Measurements from ENCODE around the gene RBM4B.

RBM4B gene

DNA sequence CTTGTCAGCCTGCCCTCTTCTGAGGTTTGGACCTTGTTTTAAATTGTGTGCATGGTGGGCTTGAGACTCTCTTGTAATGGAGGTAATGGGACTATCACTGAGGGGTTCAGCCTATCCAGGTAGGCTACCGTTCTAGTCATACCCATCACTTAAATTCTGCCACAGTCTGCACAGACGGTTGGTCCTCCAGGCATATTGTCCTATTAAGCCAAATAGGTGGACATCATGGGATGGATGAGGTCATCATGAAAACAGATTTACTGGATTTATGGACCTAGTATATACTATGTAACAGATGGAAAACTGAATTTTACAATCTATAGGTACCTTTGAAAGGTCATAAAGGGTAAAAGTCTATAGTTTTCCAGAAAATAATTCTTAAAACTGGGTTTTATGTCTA is 48.3 kb downstream of the RBM4B start:
- no peak overlapping the region for H3K4me3 ChIP-seq (ENCODE audit: low read length)
- DNase-seq (ENCODE audit: low read depth), result no peak
- TF ChIP-seq, protein P1, sequence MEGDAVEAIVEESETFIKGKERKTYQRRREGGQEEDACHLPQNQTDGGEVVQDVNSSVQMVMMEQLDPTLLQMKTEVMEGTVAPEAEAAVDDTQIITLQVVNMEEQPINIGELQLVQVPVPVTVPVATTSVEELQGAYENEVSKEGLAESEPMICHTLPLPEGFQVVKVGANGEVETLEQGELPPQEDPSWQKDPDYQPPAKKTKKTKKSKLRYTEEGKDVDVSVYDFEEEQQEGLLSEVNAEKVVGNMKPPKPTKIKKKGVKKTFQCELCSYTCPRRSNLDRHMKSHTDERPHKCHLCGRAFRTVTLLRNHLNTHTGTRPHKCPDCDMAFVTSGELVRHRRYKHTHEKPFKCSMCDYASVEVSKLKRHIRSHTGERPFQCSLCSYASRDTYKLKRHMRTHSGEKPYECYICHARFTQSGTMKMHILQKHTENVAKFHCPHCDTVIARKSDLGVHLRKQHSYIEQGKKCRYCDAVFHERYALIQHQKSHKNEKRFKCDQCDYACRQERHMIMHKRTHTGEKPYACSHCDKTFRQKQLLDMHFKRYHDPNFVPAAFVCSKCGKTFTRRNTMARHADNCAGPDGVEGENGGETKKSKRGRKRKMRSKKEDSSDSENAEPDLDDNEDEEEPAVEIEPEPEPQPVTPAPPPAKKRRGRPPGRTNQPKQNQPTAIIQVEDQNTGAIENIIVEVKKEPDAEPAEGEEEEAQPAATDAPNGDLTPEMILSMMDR (conservative IDR thresholded peaks at IDR 0.05; ENCODE audit: low read length), result no peak

DNA sequence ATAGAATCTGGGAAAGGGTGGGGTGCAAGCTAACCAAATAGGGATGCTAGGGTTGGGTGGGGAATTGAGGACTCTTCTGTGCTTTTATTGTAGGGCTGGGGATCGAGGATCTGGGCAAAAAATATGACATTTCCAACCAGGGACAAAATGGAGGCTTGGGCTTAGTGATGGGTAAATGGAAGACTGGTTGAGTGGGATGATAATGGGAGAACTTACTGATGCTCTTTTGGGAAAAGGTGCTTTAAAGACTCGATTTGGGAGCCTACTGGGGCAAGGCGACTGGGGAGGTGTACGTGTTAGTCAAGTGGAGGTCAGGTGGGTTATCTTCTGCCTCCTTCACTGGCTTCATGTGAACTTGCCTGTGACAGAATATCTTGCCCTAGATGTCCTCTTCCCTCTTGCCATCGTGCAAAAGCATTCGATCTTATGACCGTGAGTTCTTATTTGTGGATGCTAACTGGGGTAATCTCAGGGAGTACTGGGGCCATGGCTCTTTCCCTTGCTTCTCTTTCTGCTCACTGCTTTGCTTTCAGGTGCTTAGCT is 49.6 kb downstream of the RBM4B start:
- DNase-seq (ENCODE audit: low read depth), result no peak
- no peak overlapping the region for H3K4me3 ChIP-seq (ENCODE audit: low read length)
- TF ChIP-seq, protein P1 (conservative IDR thresholded peaks at IDR 0.05; ENCODE audit: low read length), result no peak

- H3K4me3 ChIP-seq (ENCODE audit: low read length), result no peak overlapping the region
- DNase-seq (ENCODE audit: low read depth), result no peak
- TF ChIP-seq, protein P1 (conservative IDR thresholded peaks at IDR 0.05; ENCODE audit: low read length), result no peak
Measured at GRCh38 chr11:66626926-66627325, 50.8 kb downstream of the RBM4B start.

DNA sequence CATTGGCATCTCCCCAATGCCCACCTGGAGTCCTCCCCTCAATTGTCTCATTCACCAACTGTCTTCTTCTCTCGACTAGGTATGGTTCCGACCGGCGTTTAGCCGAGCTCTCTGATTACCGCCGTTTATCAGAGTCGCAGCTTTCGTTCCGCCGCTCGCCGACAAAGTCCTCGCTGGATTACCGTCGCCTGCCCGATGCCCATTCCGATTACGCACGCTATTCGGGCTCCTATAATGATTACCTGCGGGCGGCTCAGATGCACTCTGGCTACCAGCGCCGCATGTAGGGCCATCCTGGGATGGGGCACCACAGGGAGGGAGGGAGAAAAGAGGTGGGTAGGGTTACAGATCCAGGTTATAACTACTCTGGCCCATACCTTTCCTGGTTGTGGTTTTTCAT is 51.3 kb downstream of the RBM4B start:
- TF ChIP-seq, protein P1 (conservative IDR thresholded peaks at IDR 0.05; ENCODE audit: low read length), result no peak
- DNase-seq (ENCODE audit: low read depth), result no peak

GRCh38 chr11:66625752-66626149 is 51.9 kb downstream of the RBM4B start:
- DNase-seq (ENCODE audit: low read depth), result no peak
- H3K4me3 ChIP-seq (ENCODE audit: low read length), result no peak overlapping the region
- TF ChIP-seq, protein P1 (conservative IDR thresholded peaks at IDR 0.05; ENCODE audit: low read length), result no peak

More for the DNA sequence above, 51.3 kb downstream of the RBM4B start:
- no peak overlapping the region for H3K4me3 ChIP-seq (ENCODE audit: low read length)

DNA sequence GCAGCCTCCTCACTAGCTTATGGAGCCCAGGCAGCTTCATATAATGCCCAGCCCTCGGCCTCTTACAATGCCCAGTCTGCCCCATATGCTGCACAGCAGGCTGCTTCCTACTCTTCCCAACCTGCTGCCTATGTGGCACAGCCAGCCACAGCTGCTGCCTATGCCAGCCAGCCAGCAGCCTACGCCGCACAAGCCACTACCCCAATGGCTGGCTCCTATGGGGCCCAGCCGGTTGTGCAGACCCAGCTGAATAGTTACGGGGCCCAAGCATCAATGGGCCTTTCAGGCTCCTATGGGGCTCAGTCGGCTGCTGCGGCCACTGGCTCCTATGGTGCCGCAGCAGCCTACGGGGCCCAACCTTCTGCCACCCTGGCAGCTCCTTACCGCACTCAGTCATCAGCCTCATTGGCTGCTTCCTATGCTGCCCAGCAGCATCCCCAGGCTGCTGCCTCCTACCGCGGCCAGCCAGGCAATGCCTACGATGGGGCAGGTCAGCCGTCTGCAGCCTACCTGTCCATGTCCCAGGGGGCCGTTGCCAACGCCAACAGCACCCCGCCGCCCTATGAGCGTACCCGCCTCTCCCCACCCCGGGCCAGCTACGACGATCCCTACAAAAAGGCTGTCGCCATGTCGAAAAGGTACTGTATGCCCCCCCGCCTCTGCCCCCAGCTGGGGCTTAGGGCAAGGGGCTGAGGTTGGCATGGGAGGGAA is 52.5 kb downstream of the RBM4B start:
- TF ChIP-seq, protein P1 (conservative IDR thresholded peaks at IDR 0.05; ENCODE audit: low read length), result no peak
- DNase-seq (ENCODE audit: low read depth), result no peak
- no peak overlapping the region for H3K4me3 ChIP-seq (ENCODE audit: low read length)

DNA sequence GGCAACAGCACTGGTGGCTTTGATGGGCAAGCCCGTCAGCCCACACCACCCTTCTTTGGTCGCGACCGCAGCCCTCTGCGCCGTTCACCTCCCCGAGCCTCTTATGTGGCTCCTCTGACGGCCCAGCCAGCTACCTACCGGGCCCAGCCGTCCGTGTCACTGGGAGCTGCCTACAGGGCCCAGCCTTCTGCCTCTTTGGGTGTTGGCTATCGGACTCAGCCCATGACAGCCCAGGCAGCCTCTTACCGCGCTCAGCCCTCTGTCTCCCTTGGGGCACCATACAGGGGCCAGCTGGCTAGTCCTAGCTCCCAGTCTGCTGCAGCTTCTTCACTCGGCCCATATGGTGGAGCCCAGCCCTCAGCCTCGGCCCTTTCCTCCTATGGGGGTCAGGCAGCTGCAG is 53.2 kb downstream of the RBM4B start:
- DNase-seq (ENCODE audit: low read depth), result no peak
- H3K4me3 ChIP-seq (ENCODE audit: low read length), result no peak overlapping the region
- TF ChIP-seq, protein P1 (conservative IDR thresholded peaks at IDR 0.05; ENCODE audit: low read length), result no peak

Measured in AG10803 (cell line).